Measurements from ENCODE around the gene USP22. TPM values are rescaled to one million over a fixed set of nuclear protein-coding genes. Genes with fewer than 3 reads are reported as not detected.
"Not testable (repeated sequence)": the region's sequence is repeated elsewhere in the genome, so short reads cannot be mapped to it uniquely, and the experiment has no call there.

The USP22 gene
- total RNA-seq = 160 TPM
- long read RNA-seq, full-length matches to known transcripts = 101 of 165 reads
- long read RNA-seq, partial matches to known transcripts = 16 of 165 reads
- long read RNA-seq, other reads (novel, unspliced or antisense) = 48 of 165 reads

DNA sequence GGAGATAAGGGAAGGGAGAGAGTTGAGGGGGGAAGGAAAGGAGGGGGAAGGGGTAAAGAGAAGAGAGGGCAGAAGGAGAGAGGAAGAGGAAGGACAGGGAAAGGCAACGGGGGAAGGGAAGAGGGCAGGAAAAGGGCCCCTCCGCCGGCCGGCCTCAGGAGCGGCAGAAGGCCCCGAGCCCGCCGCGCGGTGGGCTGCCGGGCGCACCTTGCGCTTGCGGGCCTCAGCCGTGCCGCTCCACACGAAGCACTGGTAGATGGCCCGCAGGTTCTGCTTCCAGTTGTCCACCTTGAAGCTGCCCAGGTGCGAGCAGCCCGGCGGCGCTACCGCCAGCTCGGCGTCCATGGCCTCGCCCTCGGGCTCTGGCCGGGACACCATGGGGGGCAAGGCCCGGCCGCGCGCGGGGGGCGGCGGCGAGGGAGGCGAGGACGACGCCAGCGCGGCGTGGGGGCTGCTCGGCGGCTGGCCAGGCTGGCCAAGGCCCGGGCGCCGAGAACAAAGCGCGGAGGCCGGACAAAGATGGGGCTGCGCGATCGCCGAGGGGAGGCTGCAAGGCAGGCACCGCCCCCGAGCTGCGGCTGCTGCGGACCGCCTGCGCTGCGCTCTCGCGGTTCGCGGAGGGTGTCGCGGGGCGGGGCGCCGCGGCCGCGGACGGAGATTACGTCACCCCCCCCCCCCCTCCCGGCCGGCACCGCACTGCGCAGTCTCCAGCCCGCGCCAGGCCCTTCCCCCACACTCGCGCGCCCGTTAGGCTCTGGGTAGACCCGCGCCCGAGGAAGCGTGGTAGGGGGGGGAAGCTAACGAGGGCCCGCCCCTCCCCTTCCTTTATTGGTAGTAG is at the start of gene USP22:
TSS of gene USP22 (minus strand) at position 554 of the 838 bp plus-strand sequence. CDS start at position 378, 176 bp downstream.
- peak; percentile 80 for ATAC-seq
- TF ChIP-seq, protein P1, sequence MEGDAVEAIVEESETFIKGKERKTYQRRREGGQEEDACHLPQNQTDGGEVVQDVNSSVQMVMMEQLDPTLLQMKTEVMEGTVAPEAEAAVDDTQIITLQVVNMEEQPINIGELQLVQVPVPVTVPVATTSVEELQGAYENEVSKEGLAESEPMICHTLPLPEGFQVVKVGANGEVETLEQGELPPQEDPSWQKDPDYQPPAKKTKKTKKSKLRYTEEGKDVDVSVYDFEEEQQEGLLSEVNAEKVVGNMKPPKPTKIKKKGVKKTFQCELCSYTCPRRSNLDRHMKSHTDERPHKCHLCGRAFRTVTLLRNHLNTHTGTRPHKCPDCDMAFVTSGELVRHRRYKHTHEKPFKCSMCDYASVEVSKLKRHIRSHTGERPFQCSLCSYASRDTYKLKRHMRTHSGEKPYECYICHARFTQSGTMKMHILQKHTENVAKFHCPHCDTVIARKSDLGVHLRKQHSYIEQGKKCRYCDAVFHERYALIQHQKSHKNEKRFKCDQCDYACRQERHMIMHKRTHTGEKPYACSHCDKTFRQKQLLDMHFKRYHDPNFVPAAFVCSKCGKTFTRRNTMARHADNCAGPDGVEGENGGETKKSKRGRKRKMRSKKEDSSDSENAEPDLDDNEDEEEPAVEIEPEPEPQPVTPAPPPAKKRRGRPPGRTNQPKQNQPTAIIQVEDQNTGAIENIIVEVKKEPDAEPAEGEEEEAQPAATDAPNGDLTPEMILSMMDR (IDR thresholded peaks at IDR 0.05) = no peak
- intact Hi-C loops (cut with DNase I) = no loop called here
- no peaks in the 10 kb centered on the region for H3K9me3 ChIP-seq
- H3K36me3 ChIP-seq = peaks cover 6% of the 10 kb centered on the region
- no peak for DNase-seq
- peak within 1 kb of the TSS; percentile 99 for H3K27ac ChIP-seq
- H3K4me1 ChIP-seq = peaks cover 29% of the 10 kb centered on the region
- H3K27me3 ChIP-seq = no peaks in the 10 kb centered on the region
- peak within 1 kb of the TSS; percentile 97 for H3K4me3 ChIP-seq

DNA sequence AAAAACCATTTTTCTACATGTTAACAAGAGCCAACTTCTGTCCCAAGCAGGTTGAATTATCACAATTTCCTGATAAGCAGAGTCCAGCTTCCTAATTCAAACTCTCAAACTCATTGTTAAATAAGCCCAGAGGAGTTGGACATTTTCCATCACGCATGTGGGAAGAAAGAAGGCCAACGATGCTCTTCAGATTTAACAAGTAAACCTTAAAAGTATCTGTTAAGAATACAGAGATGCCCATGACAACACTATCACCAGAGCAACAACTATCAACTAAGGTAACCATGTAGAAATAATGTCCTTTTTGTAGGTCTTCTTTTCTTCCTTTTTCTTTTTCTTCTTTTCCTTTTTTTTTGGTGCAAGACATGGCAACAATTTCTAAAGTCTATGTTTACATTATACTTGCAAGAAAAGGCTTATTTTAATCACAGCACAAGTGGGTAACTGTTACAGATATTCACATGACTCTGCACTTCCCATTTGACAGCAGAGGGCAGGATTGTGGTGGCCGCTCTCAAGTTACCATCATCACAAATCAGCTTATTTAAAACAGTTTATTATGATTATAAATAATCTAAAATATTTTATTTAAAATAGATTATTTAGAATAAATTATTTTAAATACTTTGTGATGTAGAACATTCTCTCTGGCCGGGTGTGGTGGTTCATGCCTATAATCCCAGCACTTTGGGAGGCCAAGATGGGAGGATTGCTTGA is 48.2 kb upstream of the USP22 start:
- Histone ChIP-seq H3K36me3 (no peaks in the 10 kb centered on the region), H3K27ac (no peak overlapping the region), H3K27me3 (no peaks in the 10 kb centered on the region), H3K4me3 (no peak overlapping the region), H3K9me3 (no peaks in the 10 kb centered on the region), H3K4me1 (no peaks in the 10 kb centered on the region)
- intact Hi-C loops (cut with DNase I) = no loop called here
- TF ChIP-seq, protein P1 (IDR thresholded peaks at IDR 0.05) = no peak
- ATAC-seq (no peak), DNase-seq (no peak)

DNA sequence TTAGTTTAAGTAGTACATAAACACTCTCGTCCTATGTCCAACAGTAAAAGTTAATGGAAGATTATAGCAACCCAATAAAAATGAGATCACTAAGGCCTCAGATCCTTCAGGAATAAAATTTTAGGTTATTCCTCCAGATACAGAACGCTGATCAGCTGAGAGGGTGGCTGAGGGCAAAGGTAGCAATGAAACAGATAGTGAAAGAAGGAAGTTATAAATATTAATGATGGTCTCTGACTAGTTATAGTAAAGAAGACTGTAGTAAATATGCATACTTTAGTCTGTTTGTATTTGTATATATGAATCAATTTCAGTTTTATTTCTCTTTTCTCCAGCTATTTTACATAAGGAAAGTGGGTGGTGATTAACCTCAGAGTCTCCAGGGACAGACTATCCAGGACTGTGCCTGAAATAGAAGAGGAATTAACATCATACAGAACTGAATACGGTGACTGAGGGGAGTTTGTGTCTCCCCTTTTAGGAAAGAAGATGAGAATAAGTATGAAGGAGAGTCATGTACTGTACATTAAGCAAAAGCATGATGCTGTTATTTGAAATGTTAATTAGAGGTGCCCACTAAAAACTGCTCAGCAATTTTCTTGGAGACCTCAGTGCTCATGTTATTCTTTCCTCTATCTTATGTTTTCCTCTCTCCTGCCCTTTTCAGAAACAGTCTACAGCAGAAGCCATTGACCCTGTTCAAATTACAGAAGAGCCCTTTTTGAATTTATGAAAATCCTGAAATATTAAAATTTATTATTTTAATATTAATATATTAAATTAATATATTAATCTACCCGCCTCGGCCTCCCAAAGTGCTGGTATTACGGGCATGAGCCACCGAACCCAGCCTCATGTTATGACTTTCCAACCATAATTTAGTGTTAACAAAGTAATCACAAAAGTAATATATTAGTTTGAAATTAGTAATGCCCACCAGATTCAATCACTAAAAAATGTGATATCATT is 47.4 kb upstream of the USP22 start:
- DNase-seq = no peak
- Histone ChIP-seq H3K9me3 (no peaks in the 10 kb centered on the region), H3K27me3 (no peaks in the 10 kb centered on the region), H3K4me3 (no peak overlapping the region), H3K27ac (no peak overlapping the region), H3K36me3 (no peaks in the 10 kb centered on the region), H3K4me1 (no peaks in the 10 kb centered on the region)
- no peak for ATAC-seq
- intact Hi-C loops (cut with DNase I) = no loop called here
- TF ChIP-seq, protein P1 (IDR thresholded peaks at IDR 0.05) = no peak

DNA sequence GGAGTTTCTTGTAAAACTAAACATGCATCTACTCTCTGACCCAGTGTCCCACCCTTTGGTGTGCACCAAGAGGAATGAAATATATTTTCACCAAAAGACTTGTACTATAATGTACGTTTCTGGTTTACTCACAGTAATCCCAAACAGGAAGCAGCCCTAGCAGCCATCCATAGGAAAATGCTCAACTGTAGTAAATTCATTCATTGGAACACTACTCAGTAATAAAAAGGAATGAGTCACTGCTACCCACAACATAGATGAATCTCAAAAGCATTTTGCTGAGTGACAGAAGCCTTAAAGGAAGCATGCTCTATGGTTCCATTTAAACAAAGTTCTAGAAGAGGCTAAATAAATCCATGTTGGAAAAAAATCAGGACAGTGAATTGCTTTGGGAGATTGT is 46.3 kb upstream of the USP22 start:
- no peak overlapping the region for H3K4me3 ChIP-seq
- TF ChIP-seq, protein P1 (IDR thresholded peaks at IDR 0.05) = no peak
- no peaks in the 10 kb centered on the region for H3K4me1 ChIP-seq
- intact Hi-C loops (cut with DNase I) = no loop called here
- H3K27ac ChIP-seq = no peak overlapping the region
- H3K36me3 ChIP-seq = no peaks in the 10 kb centered on the region
- H3K9me3 ChIP-seq = no peaks in the 10 kb centered on the region
- ATAC-seq = no peak
- no peaks in the 10 kb centered on the region for H3K27me3 ChIP-seq
- no peak for DNase-seq

DNA sequence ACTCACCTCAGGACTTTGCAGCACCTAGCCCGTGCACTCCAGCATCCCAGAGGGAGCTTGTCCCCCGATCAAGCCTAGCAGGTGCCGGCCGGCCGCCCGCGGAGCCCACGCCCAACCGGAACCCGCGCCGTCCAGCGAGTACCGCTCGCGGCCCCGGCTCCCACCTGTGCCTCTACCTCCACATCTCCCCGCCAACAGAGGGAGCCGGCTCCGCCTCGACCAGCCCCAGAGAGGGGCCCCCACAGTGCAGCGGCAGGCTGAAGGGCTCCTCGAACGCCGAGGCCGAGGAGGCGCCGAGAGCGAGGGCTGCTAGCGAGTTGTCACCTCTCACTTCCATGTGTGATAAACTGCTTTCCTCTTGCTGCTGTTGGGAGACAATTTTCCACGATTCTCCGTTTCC is 42.9 kb upstream of the USP22 start:
- ATAC-seq = no peak
- Histone ChIP-seq H3K36me3 (no peaks in the 10 kb centered on the region), H3K9me3 (no peaks in the 10 kb centered on the region), H3K27me3 (no peaks in the 10 kb centered on the region), H3K4me1 (no peaks in the 10 kb centered on the region), H3K27ac (no peak overlapping the region), H3K4me3 (no peak overlapping the region)
- no peak for DNase-seq
- intact Hi-C loops (cut with DNase I) = no loop called here
- TF ChIP-seq, protein P1 (IDR thresholded peaks at IDR 0.05) = no peak

DNA sequence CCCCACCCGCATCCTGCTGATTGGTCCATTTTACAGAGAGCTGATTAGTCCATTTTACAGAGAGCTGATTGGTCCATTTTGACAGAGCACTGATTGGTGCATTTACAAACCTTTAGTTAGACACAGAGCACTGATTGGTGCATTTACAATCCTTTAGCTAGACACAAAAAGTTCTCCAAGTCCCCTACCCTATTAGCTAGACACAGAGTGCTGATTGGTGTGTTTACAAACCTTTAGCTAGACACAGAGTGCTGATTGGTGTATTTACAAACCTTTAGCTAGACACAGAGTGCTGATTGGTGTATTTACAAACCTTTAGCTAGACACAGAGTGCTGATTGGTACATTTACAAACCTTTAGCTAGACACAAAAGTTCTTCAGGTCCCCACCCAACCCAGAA is 42.5 kb upstream of the USP22 start:
- intact Hi-C loops (cut with DNase I); H3K4me3 ChIP-seq; ATAC-seq; H3K27me3 ChIP-seq; H3K27ac ChIP-seq; H3K9me3 ChIP-seq; H3K4me1 ChIP-seq; DNase-seq; H3K36me3 ChIP-seq: not testable (repeated sequence)
